Colonic mucosa (tissue), 4 donors: ENCODE results near the gene RAB37. TPM values are rescaled to one million over a fixed set of nuclear protein-coding genes. Genes with fewer than 3 reads are reported as not detected.

Experiments
- DNase-seq: peaks from one replicate; pipeline ENCODE4 v3.0.0-alpha.2; 2020
- H3K27ac ChIP-seq: fragments of 200-600 bp; one replicate; pipeline ENCODE4 v1.8.0; 2021
- H3K27me3 ChIP-seq: fragments of 200-600 bp; one replicate; pipeline ENCODE4 v1.8.0; 2021
- H3K36me3 ChIP-seq: fragments of 200-600 bp; one replicate; pipeline ENCODE4 v1.8.0; 2021
- H3K4me1 ChIP-seq: fragments of 200-600 bp; one replicate; pipeline ENCODE4 v1.8.0; 2021; ENCODE audit warnings: mild to moderate bottlenecking
- H3K4me3 ChIP-seq: fragments of 200-600 bp; one replicate; pipeline ENCODE4 v1.8.0; 2021
- H3K9ac ChIP-seq, 2 donors: one replicate each; pipeline ENCODE4 v1.7.0; 2013; ENCODE audit warnings: control low read depth in 2 of 2, low read depth in 2 of 2, low read length in 2 of 2
- H3K9me3 ChIP-seq: fragments of 200-600 bp; one replicate; pipeline ENCODE4 v1.8.0; 2021
- CTCF ChIP-seq: fragments of 200-600 bp; IDR thresholded peaks from one replicate; pipeline ENCODE4 v1.8.0; 2022; ENCODE audit warnings: antibody characterized with exemption, mild to moderate bottlenecking
- intact Hi-C: fragments of 100-400 bp; cut with DNase I; formaldehyde crosslinking; loops from one replicate; pipeline ENCODE4 v1.14.1; 2022
- total RNA-seq, 2 donors: library from RNA; stranded (reverse); fragmentation: NEBNext Ultra II Directional in 1 of 2; extraction: Animal tissue kit (Norgen Biotek cat#: 25700) in 1 of 2; gene quantifications; one replicate each; pipeline ENCODE4 v1.2.1, GENCODE V29; 2021
- donor health status: healthy.
- donor health status: DM: no; HTN: no; CAD: no.
- donor health status: DM: no; HTN: no; CAD: no.

Gene RAB37
- total RNA-seq, 2 donors from 2014 or later, result 4.5 to 7.2 TPM

GRCh38 chr17:74703311-74703710, 33.7 kb upstream of the RAB37 start:
- H3K27me3 ChIP-seq, result no peaks in the 10 kb centered on the region
- H3K4me1 ChIP-seq, result no peaks in the 10 kb centered on the region
- H3K9me3 ChIP-seq, result no peaks in the 10 kb centered on the region
- H3K36me3 ChIP-seq, result no peaks in the 10 kb centered on the region
- no peak for TF ChIP-seq CTCF
- H3K4me3 ChIP-seq, result no peak overlapping the region
- DNase-seq, result no peak
- intact Hi-C loops, result no loop called here
- no peak overlapping the region for H3K27ac ChIP-seq
- no peak overlapping the region for H3K9ac ChIP-seq

GRCh38 chr17:74704544-74704943, 32.5 kb upstream of the RAB37 start:
- Histone ChIP-seq H3K9ac (no peak overlapping the region), H3K27ac (no peak overlapping the region), H3K27me3 (no peaks in the 10 kb centered on the region), H3K4me1 (no peaks in the 10 kb centered on the region), H3K36me3 (no peaks in the 10 kb centered on the region), H3K4me3 (no peak overlapping the region), H3K9me3 (no peaks in the 10 kb centered on the region)
- intact Hi-C loops, result no loop called here
- DNase-seq, result no peak
- TF ChIP-seq CTCF, result no peak

GRCh38 chr17:74711058-74711824, 25.8 kb upstream of the RAB37 start:
- intact Hi-C loops, result no loop called here
- Histone ChIP-seq H3K9me3 (no peaks in the 10 kb centered on the region), H3K27me3 (no peaks in the 10 kb centered on the region)

GRCh38 chr17:74712301-74712700, 24.8 kb upstream of the RAB37 start:
- H3K27ac ChIP-seq, result no peak overlapping the region

More at GRCh38 chr17:74711058-74711824, 25.8 kb upstream of the RAB37 start:
- DNase-seq, result no peak
- no peak for TF ChIP-seq CTCF
- Histone ChIP-seq H3K4me3 (no peak overlapping the region), H3K4me1 (no peaks in the 10 kb centered on the region), H3K36me3 (no peaks in the 10 kb centered on the region), H3K9ac (no peak overlapping the region), H3K27ac (no peak overlapping the region)

GRCh38 chr17:74712756-74713155, 24.3 kb upstream of the RAB37 start, which contains the start of gene CD300LF:
Gene CD300LF (minus strand): TSS chr17:74712923. CDS start chr17:74712866, 57 bp downstream.
- peak; percentile 22 for DNase-seq
- H3K9ac ChIP-seq, result no peak within 1 kb of the TSS
- no peak within 1 kb of the TSS for H3K4me3 ChIP-seq
- intact Hi-C loops, result no loop called here
- no peaks in the 10 kb centered on the region for H3K4me1 ChIP-seq
- no peak within 1 kb of the TSS for H3K27ac ChIP-seq
- no peaks in the 10 kb centered on the region for H3K9me3 ChIP-seq
- TF ChIP-seq CTCF, result no peak
- H3K27me3 ChIP-seq, result no peaks in the 10 kb centered on the region
- no peaks in the 10 kb centered on the region for H3K36me3 ChIP-seq

More at GRCh38 chr17:74712301-74712700, 24.8 kb upstream of the RAB37 start:
- no peaks in the 10 kb centered on the region for H3K36me3 ChIP-seq
- no peaks in the 10 kb centered on the region for H3K4me1 ChIP-seq
- no peaks in the 10 kb centered on the region for H3K27me3 ChIP-seq
- intact Hi-C loops, result no loop called here
- DNase-seq, result no peak
- no peak for TF ChIP-seq CTCF
- no peak overlapping the region for H3K4me3 ChIP-seq
- H3K9ac ChIP-seq, result no peak overlapping the region
- H3K9me3 ChIP-seq, result no peaks in the 10 kb centered on the region
